HFFc6 (cell line): Measurements from ENCODE around the gene ARHGAP32. TPM values are rescaled to one million over a fixed set of nuclear protein-coding genes. Genes with fewer than 3 reads are reported as not detected.

ENCODE experiments used
- DNase-seq: peaks from one replicate; pipeline ENCODE4 v3.0.0-alpha.2; 2018
- H3K27ac Mint-ChIP-seq: 2 replicates; pipeline ENCODE4 v1.8.0; 2020; ENCODE audit warnings: mild to moderate bottlenecking, mixed read lengths
- H3K27me3 Mint-ChIP-seq: 2 replicates; pipeline ENCODE4 v1.8.0; 2021; ENCODE audit warnings: mild to moderate bottlenecking, moderate library complexity, mixed read lengths; ENCODE audit not compliant: insufficient read depth
- H3K36me3 Mint-ChIP-seq: 2 replicates; pipeline ENCODE4 v1.8.0; 2021; ENCODE audit warnings: low read depth, mixed read lengths
- H3K4me1 Mint-ChIP-seq: 2 replicates; pipeline ENCODE4 v1.8.0; 2020; ENCODE audit warnings: low read depth, mixed read lengths
- H3K4me3 Mint-ChIP-seq: 2 replicates; pipeline ENCODE4 v1.8.0; 2020; ENCODE audit warnings: mild to moderate bottlenecking, moderate library complexity, mixed read lengths
- H3K9me3 Mint-ChIP-seq: 2 replicates; pipeline ENCODE4 v1.8.0; 2020; ENCODE audit warnings: mild to moderate bottlenecking, mixed read lengths
- CTCF ChIP-seq: fragments of 200-600 bp; sonication (generic); IDR thresholded peaks from 2 replicates; pipeline ENCODE4 v1.5.0; 2021; ENCODE audit warnings: antibody characterized with exemption, mild to moderate bottlenecking
- total RNA-seq, 6 experiments: library from RNA; stranded (reverse); fragmentation: NEBNext Ultra II Directional; extraction: Animal tissue kit (Norgen Biotek cat#: 25700); gene quantifications; 2 replicates in 1 of 6; 3 replicates in 5 of 6; pipeline ENCODE4 v1.2.3, GENCODE V29; 2021

The ARHGAP32 gene
- total RNA-seq, 6 experiments from 2014 or later, result 7.6 to 8.7 (median 8.0) TPM

GRCh38 chr11:128985880-128986279 is 206.2 kb downstream of the ARHGAP32 start:
- Mint-ChIP-seq H3K4me3 (no peak overlapping the region), H3K36me3 (peaks cover 5% of the 10 kb centered on the region), H3K27me3 (no peaks in the 10 kb centered on the region), H3K4me1 (no peaks in the 10 kb centered on the region; the same call in 1 of the 2 replicates), H3K27ac (no peak overlapping the region), H3K9me3 (no peaks in the 10 kb centered on the region)
- TF ChIP-seq CTCF, result no peak
- no peak for DNase-seq

- Mint-ChIP-seq H3K27ac (no peak overlapping the region), H3K36me3 (no peaks in the 10 kb centered on the region)
- DNase-seq, result no peak
Measured at GRCh38 chr11:128983023-128983422, 209.1 kb downstream of the ARHGAP32 start.

GRCh38 chr11:128981254-128981653 is 210.9 kb downstream of the ARHGAP32 start:
- no peaks in the 10 kb centered on the region for H3K36me3 Mint-ChIP-seq
- no peaks in the 10 kb centered on the region for H3K9me3 Mint-ChIP-seq
- H3K4me3 Mint-ChIP-seq, result no peak overlapping the region
- no peak for TF ChIP-seq CTCF
- no peaks in the 10 kb centered on the region for H3K27me3 Mint-ChIP-seq
- DNase-seq, result no peak
- no peaks in the 10 kb centered on the region; the same call in 1 of the 2 replicates for H3K4me1 Mint-ChIP-seq
- H3K27ac Mint-ChIP-seq, result no peak overlapping the region; the same call in 1 of the 2 replicates

More at GRCh38 chr11:128983023-128983422, 209.1 kb downstream of the ARHGAP32 start:
- H3K27me3 Mint-ChIP-seq, result no peaks in the 10 kb centered on the region
- TF ChIP-seq CTCF, result no peak
- no peak overlapping the region for H3K4me3 Mint-ChIP-seq
- no peaks in the 10 kb centered on the region for H3K9me3 Mint-ChIP-seq
- H3K4me1 Mint-ChIP-seq, result no peaks in the 10 kb centered on the region; the same call in 1 of the 2 replicates

- no peak for TF ChIP-seq CTCF
- no peak overlapping the region for H3K27ac Mint-ChIP-seq
- H3K4me1 Mint-ChIP-seq, result peaks cover 6% of the 10 kb centered on the region; the same call in 1 of the 2 replicates
- H3K36me3 Mint-ChIP-seq, result peaks cover 17% of the 10 kb centered on the region
- no peaks in the 10 kb centered on the region for H3K27me3 Mint-ChIP-seq
- no peak overlapping the region for H3K4me3 Mint-ChIP-seq
- DNase-seq, result no peak
- no peaks in the 10 kb centered on the region for H3K9me3 Mint-ChIP-seq
Measured at GRCh38 chr11:128970598-128971190, 221.4 kb downstream of the ARHGAP32 start.

- Mint-ChIP-seq H3K4me1 (peaks cover 9% of the 10 kb centered on the region; the same call in 1 of the 2 replicates), H3K27me3 (peaks cover 2% of the 10 kb centered on the region; the same call in 1 of the 2 replicates), H3K27ac (no peak overlapping the region), H3K36me3 (peaks cover 17% of the 10 kb centered on the region), H3K4me3 (no peak overlapping the region), H3K9me3 (no peaks in the 10 kb centered on the region)
- TF ChIP-seq CTCF, result no peak
- no peak for DNase-seq
Measured at GRCh38 chr11:128968916-128969315, 223.2 kb downstream of the ARHGAP32 start.
